ENCODE data around the gene CD79B. TPM values are rescaled to one million over a fixed set of nuclear protein-coding genes. Genes with fewer than 3 reads are reported as not detected.

The CD79B gene
- total and polyA plus RNA-seq, 2 of the 8 experiments (the other 6 are each of a cell fraction or from before 2014, with no cell fraction given): 1.5 to 3.9 TPM

- TF ChIP-seq SIN3A (conservative IDR thresholded peaks at IDR 0.05 in 1 of 2, IDR thresholded peaks at IDR 0.05 in 1 of 2; ENCODE audit: low read depth in 1 of 2, low read length in 2 of 2) (no peak), CBX8 (IDR thresholded peaks at IDR 0.05; ENCODE audit: borderline replicate concordance, low read depth, low read length) (no peak), SRF (IDR thresholded peaks at IDR 0.05; ENCODE audit: low read depth, low read length) (no peak), MAFK (IDR thresholded peaks at IDR 0.05; ENCODE audit: low read depth, low read length) (no peak), CHD1 (IDR thresholded peaks at IDR 0.05; ENCODE audit: low read depth, low read length) (no peak), KDM1A (IDR thresholded peaks at IDR 0.05; ENCODE audit: borderline replicate concordance, low read length) (no peak), RNF2 (IDR thresholded peaks at IDR 0.05; ENCODE audit: borderline replicate concordance, low read depth, low read length, missing control alignments, poor library complexity, severe bottlenecking) (no peak), KDM5A (IDR thresholded peaks at IDR 0.05; ENCODE audit: low read length) (no peak), FOSL1 (IDR thresholded peaks at IDR 0.05; ENCODE audit: insufficient read depth, low read depth, low read length) (no peak)
These were observed 4.5 kb downstream of the CD79B start (continued) for GRCh38 chr17:63927464-63928171.
